Suppressor macrophage (primary cell): Measurements from ENCODE around the gene UST.
A peak's percentile ranks its signal among the peaks of the same experiment; 100 is the strongest.
"Not testable (repeated sequence)": the region's sequence is repeated elsewhere in the genome, so short reads cannot be mapped to it uniquely, and the experiment has no call there.

Experiments
- DNase-seq, 4 experiments: peaks; one replicate each; pipeline ENCODE4 v3.0.0-alpha.2; 2020 to 2022

Gene UST

GRCh38 chr6:148839044-148839443, 92.2 kb downstream of the UST start:
- DNase-seq: no peak

- no peak for DNase-seq
Measured at GRCh38 chr6:148840256-148840655, 93.4 kb downstream of the UST start.

GRCh38 chr6:148842296-148843019, 95.6 kb downstream of the UST start:
- no peak for DNase-seq

- no peak for DNase-seq
Measured at GRCh38 chr6:148845464-148845863, 98.6 kb downstream of the UST start.

GRCh38 chr6:148846778-148847761, 100.2 kb downstream of the UST start:
- peak in 2 of 4 experiments; percentile 8 to 15 for DNase-seq

- DNase-seq: peak in 1 of 4 experiments; percentile 9
Measured at GRCh38 chr6:148848915-148849314, 102.1 kb downstream of the UST start.

- peak in 3 of 4 experiments; percentile 17 to 42 (median 35) for DNase-seq
Measured at GRCh38 chr6:148849449-148849848, 102.6 kb downstream of the UST start.

- no peak for DNase-seq
Measured at GRCh38 chr6:148850964-148851363, 104.1 kb downstream of the UST start.

GRCh38 chr6:148851683-148852556, 105.1 kb downstream of the UST start:
- DNase-seq: no peak

GRCh38 chr6:148852688-148853087, 105.9 kb downstream of the UST start:
- DNase-seq: no peak

GRCh38 chr6:148853113-148853512, 106.3 kb downstream of the UST start:
- not testable (repeated sequence) for DNase-seq

- DNase-seq: peak in 2 of 4 experiments; percentile 30 to 35
Measured at GRCh38 chr6:148854096-148854495, 107.3 kb downstream of the UST start.

GRCh38 chr6:148854992-148855391, 108.2 kb downstream of the UST start:
- DNase-seq: no peak

- DNase-seq: no peak
Measured at GRCh38 chr6:148855744-148856143, 108.9 kb downstream of the UST start.

- no peak for DNase-seq
Measured at GRCh38 chr6:148857798-148858390, 111.1 kb downstream of the UST start.

GRCh38 chr6:148864132-148864531, 117.3 kb downstream of the UST start:
- DNase-seq: not testable (repeated sequence)

- no peak for DNase-seq
Measured at GRCh38 chr6:148864941-148865340, 118.1 kb downstream of the UST start.

GRCh38 chr6:148866657-148867268, 119.9 kb downstream of the UST start:
- DNase-seq: no peak

GRCh38 chr6:148867862-148868261, 121.0 kb downstream of the UST start:
- peak in 2 of 4 experiments; percentile 6 to 23 for DNase-seq

- DNase-seq: no peak
Measured at GRCh38 chr6:148868314-148868713, 121.5 kb downstream of the UST start.

- DNase-seq: no peak
Measured at GRCh38 chr6:148868901-148869300, 122.1 kb downstream of the UST start.

GRCh38 chr6:148869585-148869984, 122.8 kb downstream of the UST start:
- peak in 2 of 4 experiments; percentile 14 to 37 for DNase-seq
